CD4-positive, alpha-beta T cell treated with Interleukin-21 for 1 hour (primary cell): Measurements from ENCODE around the gene TENM4.
"Not testable (repeated sequence)": the region's sequence is repeated elsewhere in the genome, so short reads cannot be mapped to it uniquely, and the experiment has no call there.

Experiments
- DNase-seq: peaks from one replicate; pipeline ENCODE4 v3.0.0-alpha.2; 2020

TENM4 gene

DNA sequence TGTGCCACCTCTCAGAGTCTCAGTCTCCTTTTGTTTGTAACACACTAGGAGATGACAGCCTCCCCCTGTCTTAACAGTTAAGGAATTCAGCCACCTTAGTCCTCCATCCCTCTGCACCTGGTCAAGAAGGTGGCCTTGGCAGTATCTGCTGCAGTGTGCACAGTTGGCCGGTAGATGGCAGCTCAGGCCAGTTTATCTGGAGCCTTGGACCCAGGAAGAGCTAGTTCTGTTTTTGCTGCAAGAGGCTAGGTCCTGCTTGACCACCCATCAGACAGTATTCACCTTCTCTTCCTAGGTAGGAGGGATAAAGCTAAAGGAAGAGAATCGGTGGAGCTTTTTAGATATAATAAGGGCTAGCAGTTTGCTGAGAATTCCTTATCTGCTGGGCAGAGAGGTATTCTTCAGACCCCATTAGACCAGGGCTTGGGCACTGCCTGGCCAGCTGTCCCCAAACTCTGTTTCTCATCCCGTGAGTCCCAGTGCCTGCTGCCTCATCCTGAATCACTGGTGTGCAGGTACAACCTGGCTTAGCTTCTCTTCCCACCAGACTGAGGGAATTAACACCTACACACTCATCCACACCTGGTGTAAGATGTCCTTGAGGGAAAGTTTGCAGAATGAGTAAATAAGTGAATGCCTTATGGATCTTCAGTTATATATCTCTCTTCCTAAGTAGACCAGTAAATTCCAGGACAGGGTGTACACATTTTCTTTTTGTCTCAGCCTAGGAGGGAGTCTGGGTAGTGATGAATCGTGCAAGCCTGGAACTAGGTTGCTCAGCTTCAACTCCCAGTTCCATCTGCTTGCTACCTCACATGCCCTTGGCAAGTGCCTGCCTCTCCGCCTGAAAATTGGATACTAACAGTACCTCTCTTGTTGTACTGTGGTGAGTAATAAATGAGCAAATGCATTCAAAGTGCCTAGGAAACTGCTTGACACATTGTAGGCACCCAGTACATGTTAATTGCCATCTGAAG lies 795.3 kb downstream of the TENM4 start:
- DNase-seq, result peak; percentile 60

GRCh38 chr11:78643676-78644056 lies 797.2 kb downstream of the TENM4 start:
- no peak for DNase-seq

GRCh38 chr11:78642979-78643675 lies 797.7 kb downstream of the TENM4 start:
- DNase-seq, result no peak

- no peak for DNase-seq
Observed at GRCh38 chr11:78641541-78641940, 799.3 kb downstream of the TENM4 start.

GRCh38 chr11:78638704-78639380 lies 802.0 kb downstream of the TENM4 start:
- no peak for DNase-seq

DNA sequence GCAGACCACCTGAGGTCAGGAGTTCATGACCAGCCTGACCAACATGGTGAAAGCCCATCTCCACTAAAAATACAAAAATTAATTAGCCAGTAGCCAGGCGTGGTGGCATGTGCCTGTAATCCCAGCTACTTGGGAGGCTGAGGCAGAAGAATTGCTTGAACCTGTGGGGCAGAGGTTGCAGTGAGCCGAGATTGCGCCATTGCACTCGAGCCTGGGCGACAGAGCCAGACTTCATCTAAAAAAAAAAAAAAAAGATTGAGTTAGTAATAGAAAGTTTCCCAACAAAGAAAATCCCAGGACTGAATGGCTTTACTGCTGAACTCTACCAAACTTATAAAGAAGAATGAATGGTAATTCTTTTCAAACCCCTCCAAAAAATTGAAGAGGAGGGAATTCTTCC lies 803.3 kb downstream of the TENM4 start:
- DNase-seq, result not testable (repeated sequence)

DNA sequence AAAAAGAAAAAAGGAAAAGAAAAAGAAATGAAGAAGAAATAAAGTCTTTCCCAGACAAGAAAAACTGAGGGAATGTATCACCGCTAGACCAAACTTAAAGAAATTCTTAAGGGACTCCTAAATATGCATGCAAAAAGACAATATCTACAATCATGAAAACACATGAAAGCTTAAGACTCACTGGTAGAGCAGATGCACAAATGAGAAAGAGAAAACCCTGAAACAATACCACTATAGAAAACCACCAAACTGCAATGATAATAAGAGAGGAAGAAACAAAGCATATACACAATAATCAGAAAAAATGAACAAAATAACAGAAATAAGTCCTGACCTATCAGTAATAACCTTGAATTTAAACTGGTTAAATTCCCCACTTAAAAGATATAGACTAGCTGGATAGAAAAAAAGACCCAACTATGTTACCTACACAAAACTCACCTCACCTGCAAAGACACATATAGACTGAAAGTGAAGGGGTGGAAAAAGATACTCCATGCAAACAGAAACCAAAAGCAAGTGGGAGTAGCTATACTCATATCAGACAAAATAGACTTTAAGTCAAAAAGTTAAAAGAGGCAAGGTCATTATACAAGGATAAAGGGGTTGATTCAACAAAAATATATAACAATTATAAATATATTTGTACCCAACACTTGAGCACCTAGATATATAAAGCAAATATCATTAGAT lies 804.9 kb downstream of the TENM4 start:
- DNase-seq, result no peak

DNA sequence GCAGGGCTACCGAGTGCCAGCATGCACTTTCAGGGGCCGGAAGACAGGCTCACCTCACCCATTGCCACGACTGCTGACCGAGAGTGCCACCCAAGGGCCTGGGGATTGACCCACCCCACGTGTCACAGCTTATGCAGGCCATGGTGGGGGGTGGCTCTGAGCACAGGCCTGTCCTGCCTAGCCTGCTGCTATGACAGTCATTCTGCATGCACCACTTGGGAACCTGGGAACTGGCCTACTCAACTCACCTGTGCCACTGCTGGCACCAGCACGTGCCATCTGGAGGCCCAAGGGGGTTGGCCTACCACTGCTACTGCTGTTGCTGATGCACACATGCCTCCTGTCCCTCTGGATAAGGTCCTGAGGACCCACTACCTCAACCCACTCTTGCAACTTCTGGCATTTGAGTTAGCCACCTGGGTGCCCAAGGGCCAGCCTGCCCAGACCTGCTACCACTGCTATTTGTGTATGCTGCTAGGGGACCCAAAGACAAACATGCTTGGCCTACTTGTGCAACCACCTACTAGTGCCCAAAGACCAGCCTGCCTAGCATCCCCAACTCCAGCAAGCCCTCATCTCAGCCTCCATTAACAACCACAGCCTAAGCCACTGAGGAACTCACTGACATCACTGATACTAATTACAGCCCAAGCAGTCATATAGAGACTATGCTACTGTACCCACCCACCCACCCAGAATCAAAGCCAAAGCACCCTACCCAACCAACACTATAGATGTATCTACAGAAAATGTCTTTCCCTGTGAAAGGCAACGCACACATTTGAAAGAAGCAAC lies 807.1 kb downstream of the TENM4 start:
- DNase-seq, result no peak

DNA sequence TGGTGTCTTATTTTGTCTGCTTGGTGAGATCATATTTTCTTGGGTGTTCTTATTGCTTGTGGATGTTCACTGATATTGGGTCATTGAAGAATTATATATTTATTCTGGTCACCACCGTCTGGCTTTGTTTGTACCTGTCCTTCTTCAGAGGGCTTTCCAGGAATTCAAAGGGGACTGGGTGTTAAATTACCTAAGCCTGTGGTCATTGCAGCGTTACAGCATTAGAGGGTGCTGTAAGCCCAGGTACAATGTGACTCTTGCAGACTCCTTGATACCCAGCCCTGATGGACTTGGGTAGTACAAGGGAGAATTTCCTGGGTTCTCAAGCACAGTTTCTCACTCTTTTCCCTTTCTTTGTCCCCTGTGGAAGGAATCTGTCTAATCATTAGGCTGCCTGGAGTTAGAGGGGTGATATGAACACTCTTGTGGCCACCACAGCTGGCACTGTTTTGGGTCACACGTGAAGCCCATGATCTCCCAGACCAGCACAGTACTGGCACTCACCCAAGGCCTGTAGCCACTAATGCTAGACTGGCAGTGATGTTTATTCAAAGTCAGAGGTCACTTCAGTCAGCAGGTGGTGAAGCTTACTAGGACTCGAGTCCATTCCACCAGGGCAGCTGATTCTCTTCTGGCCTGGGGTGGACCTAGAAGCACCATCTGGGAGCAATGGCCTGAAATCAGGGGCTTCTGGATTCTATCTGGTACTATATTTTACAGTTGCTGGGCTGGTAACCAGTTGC lies 810.1 kb downstream of the TENM4 start:
- DNase-seq, result no peak

DNA sequence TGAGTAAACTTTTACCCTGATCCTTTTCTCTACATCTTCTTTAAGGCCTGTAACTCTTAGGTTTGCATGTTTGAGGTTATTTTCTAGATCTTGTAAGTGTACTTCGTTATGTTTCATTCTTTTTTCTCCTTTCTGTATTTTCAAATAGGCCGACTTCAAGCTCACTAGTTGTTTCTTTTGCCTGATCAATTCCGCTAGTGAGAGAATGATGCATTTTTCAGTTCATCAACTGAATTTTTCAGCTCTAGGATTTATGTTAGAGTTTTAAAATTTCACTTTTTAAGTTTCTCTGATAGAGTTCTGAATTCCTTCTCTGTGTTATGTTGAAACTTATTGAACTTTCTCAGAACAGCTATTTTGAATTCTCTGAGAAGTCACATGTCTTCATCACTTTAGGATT lies 810.7 kb downstream of the TENM4 start:
- DNase-seq, result no peak

DNA sequence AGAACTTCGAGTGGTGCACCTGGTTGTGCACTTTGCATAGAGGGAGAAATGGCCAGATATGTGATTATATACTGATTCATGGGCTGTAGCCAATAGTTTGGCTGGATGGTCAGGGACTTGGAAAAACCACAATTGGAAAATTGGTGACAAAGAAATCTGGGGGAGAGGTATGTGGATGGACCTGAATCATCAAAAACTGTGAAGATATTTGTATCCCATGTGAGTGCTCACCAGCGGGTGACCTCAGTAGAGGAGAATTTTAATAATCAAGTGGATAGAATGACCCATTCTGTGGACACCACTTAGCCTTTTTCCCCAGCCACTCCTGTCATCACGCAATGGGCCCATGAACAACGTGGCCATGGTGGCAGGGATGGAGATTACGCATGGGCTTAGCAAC lies 818.2 kb downstream of the TENM4 start:
- no peak for DNase-seq

GRCh38 chr11:78620159-78620558 lies 820.7 kb downstream of the TENM4 start:
- DNase-seq, result no peak

DNA sequence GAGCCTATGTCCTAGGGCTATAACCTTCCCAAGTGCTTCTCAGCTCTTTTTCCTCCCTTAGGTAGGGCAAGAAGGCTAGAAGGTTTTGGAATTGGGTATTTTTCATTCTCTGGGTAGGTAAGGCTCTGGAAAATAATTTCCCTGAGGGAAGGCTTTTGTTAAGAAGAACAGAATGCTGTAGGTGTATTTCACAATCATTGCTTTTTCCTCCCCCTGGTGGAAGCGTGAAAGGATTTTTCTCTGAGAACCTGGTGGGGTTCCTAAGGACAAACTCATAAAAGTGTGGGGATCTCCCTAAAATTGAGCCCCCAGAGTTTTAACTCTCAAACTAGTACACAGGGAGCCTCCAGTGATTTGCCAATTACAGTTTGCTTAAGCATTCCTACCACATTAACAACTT lies 825.1 kb downstream of the TENM4 start:
- no peak for DNase-seq

DNA sequence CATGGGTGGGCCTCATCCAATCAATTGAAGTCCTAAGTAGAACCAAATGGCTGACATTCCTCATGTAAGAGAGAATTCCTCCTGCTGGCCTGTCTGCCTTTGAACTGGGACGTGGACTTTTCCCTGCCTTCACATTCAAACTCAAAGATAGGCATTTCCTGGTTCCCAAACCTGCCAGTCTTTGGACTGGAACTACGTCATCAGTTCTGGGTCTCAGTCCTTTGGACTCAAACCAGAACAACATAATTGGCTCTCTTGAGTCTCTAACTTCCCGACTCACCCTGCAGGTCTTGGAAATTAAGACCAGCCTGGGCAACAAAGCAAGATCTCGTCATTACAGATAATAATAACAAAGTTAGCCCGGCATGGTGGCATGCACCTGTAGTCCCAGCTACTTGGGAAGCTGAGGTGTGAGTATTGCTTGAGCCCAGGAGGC lies 827.4 kb downstream of the TENM4 start:
- no peak for DNase-seq

GRCh38 chr11:78612721-78613377 lies 828.0 kb downstream of the TENM4 start:
- no peak for DNase-seq

DNA sequence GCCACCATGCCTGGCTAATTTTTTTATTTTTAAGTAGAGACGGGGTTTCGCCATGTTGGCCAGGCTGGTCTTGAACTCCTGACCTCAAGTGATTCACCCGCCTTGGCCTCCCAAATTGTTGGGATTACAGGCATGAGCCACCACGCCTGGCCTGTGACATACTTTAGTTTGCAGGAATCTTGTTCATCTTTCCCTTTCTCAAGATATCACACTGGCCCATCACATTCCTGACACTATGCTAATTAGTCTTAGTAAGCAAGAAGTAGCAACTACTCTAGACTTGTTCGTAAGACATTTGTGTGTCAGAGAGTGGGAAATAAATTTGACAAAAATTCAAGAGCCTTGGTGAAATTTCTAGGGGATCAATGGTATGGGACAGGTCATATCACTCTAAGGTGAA lies 831.5 kb downstream of the TENM4 start:
- DNase-seq, result not testable (repeated sequence)

DNA sequence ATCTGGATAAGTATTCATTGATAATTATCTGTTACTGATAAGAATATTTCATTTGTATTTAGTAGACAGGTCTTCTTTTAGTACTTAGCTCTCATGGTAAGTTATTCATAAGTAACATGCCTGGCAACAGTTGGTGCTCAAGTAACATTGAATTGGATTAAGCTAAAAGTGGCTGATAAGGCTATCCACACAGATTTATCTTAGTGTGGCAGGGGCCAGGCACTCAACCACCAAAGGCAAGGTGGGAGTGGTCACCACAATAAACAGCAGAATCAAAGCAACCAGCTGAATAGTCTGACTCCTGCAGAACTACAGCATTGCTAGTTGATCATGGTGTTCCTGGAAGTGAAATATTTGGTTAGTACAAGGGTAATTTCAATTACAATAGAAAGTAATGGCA lies 833.1 kb downstream of the TENM4 start:
- DNase-seq, result no peak

- no peak for DNase-seq
Observed at GRCh38 chr11:78606667-78607066, 834.2 kb downstream of the TENM4 start.

- DNase-seq, result no peak
Observed at GRCh38 chr11:78605296-78605695, 835.5 kb downstream of the TENM4 start.

DNA sequence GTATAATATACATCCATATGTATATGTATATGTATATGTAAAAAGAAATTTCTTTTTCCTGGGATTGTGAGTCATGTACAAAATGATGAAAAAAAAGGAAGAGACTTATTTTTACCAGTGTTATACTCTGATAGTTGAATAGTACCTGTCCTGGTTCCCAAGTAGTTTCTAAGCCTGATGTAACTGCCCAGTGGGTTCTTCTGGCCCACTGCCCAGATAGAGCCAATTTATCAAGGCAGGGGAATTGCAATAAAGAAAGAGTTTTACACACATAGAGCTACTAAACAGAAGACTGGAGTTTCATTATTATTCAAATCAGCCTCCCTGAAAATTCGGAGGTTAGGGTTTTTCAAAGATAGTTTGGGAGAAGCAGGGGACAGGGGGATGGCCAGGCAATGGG lies 837.0 kb downstream of the TENM4 start:
- no peak for DNase-seq
